Pancreas (tissue), 10 donors: ENCODE results near the gene EVI5L. TPM values are rescaled to one million over a fixed set of nuclear protein-coding genes. Genes with fewer than 3 reads are reported as not detected.

Experiments used
- ATAC-seq, 4 donors: fragments of 200-7000 bp; cut with Tn5 transposase; one replicate each; pipeline versions ENCODE4 v1.8.0 to v1.9.1; 2020; ENCODE audit warnings: mild to moderate bottlenecking in 4 of 4, moderate library complexity in 4 of 4
- DNase-seq, 6 donors: peaks; one replicate each; pipeline ENCODE4 v3.0.0-alpha.2; 2020
- FAIRE-seq: peaks from 2 replicates; lab custom pipeline; 2012; peaks lifted over from hg19 to GRCh38; lab: Jason Lieb, UNC
- H3K27ac ChIP-seq, 4 donors: fragments of 200-600 bp; sonication (generic); 1 replicate in 3 of 4; 2 replicates in 1 of 4; pipeline versions ENCODE4 v1.5.0 to v1.8.0; 2020
- H3K27me3 ChIP-seq, 4 donors: fragments of 200-600 bp; one replicate each; pipeline ENCODE4 v1.8.0; 2021
- H3K36me3 ChIP-seq, 3 donors: fragments of 200-600 bp; sonication (generic) in 1 of 3; one replicate each; pipeline versions ENCODE4 v1.5.0 to v1.8.0; 2020 to 2021
- H3K4me1 ChIP-seq, 3 donors: fragments of 200-600 bp; one replicate each; pipeline ENCODE4 v1.8.0; 2021
- H3K4me3 ChIP-seq, 4 donors: fragments of 200-600 bp; sonication (generic) in 2 of 4; one replicate each; pipeline versions ENCODE4 v1.5.0 to v1.8.0; 2020 to 2021
- H3K9me3 ChIP-seq, 4 donors: fragments of 200-600 bp; one replicate each; pipeline ENCODE4 v1.8.0; 2021
- CTCF ChIP-seq, 4 donors: fragments of 200-600 bp; sonication (generic) in 3 of 4; IDR thresholded peaks; one replicate each; pipeline versions ENCODE4 v1.5.0 to v1.8.0; 2021; ENCODE audit warnings: antibody characterized with exemption in 4 of 4
- WGBS, 2 donors: extraction: QIAGEN DNeasy Blood & Tissue Kit; methylation state at CpG; one replicate each; pipeline ENCODE4 v1.1.7; 2013; 5-methylcytosine and 5-hydroxymethylcytosine counted together
- intact Hi-C, 3 donors: fragments of 100-400 bp; cut with DNase I; formaldehyde crosslinking; loops; one replicate each; pipeline versions ENCODE4 v1.11.1 to v1.14.2; 2022
- polyA plus RNA-seq, 2 donors: library from polyadenylated mRNA; stranded (reverse); fragments of 200-250 nt; gene quantifications; one replicate each; pipeline ENCODE4 v1.2.3, GENCODE V29; 2013
- total RNA-seq, 6 donors: library from RNA; stranded (reverse); fragmentation: NEBNext Ultra II Directional in 4 of 6; extraction: Animal tissue kit (Norgen Biotek cat#: 25700) in 4 of 6; gene quantifications; one replicate each; pipeline versions ENCODE4 v1.2.1 to v1.2.4, GENCODE V29; 2021 to 2023
- donor health status: healthy with polysubstance abuse.
- donor health status: DM: no; HTN: no; CAD: no; lungs with moderate emphysema.
- donor health status: DM: no; HTN: no; CAD: no.
- donor health status: control.
- donor health status: control.
- donor health status: Bipolar disorder and iron deficiency.
- donor health status: DM: yes; HTN: yes; CAD: no.
- donor health status: DM: no; HTN: no; CAD: no.
- donor health status: DM: no; HTN: no; CAD: no.
- donor health status: DM: yes; HTN: yes; CAD: no.

Gene EVI5L
- total and polyA plus RNA-seq, 8 donors: 3.0 to 9.1 (median 4.8) TPM

- FAIRE-seq: no peak
- H3K4me3 ChIP-seq: no peak overlapping the region
- intact Hi-C loops: loop anchor here in 1 of 3 donors (10.0 kb wide), 1 partner anchor 65 kb away; the partner anchor contains the start of genes CTXN1 and SNAPC2
Observed at GRCh38 chr19:7859831-7860713, 30.1 kb downstream of the EVI5L start.

GRCh38 chr19:7860714-7861618 is 30.9 kb downstream of the EVI5L start:
- ATAC-seq (no peak), FAIRE-seq (no peak), DNase-seq (no peak)
- Histone ChIP-seq H3K9me3 (no peaks in the 10 kb centered on the region), H3K4me3 (no peak overlapping the region), H3K27ac (no peak overlapping the region), H3K27me3 (no peaks in the 10 kb centered on the region), H3K4me1 (no peaks in the 10 kb centered on the region), H3K36me3 (no peaks in the 10 kb centered on the region)
- intact Hi-C loops: no loop called here
- 87 to 89% methylated on average over 14 of the region's 14 CpGs for WGBS, 2 donors
- no peak for TF ChIP-seq CTCF (IDR thresholded peaks at IDR 0.05)

More at GRCh38 chr19:7859831-7860713, 30.1 kb downstream of the EVI5L start:
- H3K9me3 ChIP-seq: no peaks in the 10 kb centered on the region
- whole genome bisulfite sequencing, 2 donors: 90 to 94% methylated on average over 22 of the region's 22 CpGs
- H3K4me1 ChIP-seq: no peaks in the 10 kb centered on the region
- no peaks in the 10 kb centered on the region for H3K36me3 ChIP-seq
- peak in 1 of 6 donors; percentile 47 for DNase-seq
- H3K27me3 ChIP-seq: no peaks in the 10 kb centered on the region
- no peak for ATAC-seq
- no peak overlapping the region for H3K27ac ChIP-seq
- no peak for TF ChIP-seq CTCF (IDR thresholded peaks at IDR 0.05)

- Histone ChIP-seq H3K36me3 (no peaks in the 10 kb centered on the region), H3K27me3 (no peaks in the 10 kb centered on the region), H3K4me3 (peak overlapping the region in 1 of 4 donors; percentile 23), H3K9me3 (no peaks in the 10 kb centered on the region), H3K27ac (no peak overlapping the region), H3K4me1 (no peaks in the 10 kb centered on the region)
- intact Hi-C loops: no loop called here
- no peak for FAIRE-seq
- no peak for TF ChIP-seq CTCF (IDR thresholded peaks at IDR 0.05)
- peak in 1 of 4 donors; percentile 19 for ATAC-seq
- 65 to 75% methylated on average over 54 to 63 of the region's 63 CpGs for WGBS, 2 donors
- peak in 1 of 6 donors; percentile 72 for DNase-seq
Observed at GRCh38 chr19:7861619-7862412, 31.8 kb downstream of the EVI5L start.

- WGBS, 2 donors: 36 to 49% methylated on average over 10 to 67 of the region's 67 CpGs
Observed at GRCh38 chr19:7862413-7862951, 32.5 kb downstream of the EVI5L start.

More at GRCh38 chr19:7862413-7862951, 32.5 kb downstream of the EVI5L start:
- peak overlapping the region in 1 of 4 donors; percentile 23 for H3K4me3 ChIP-seq
- intact Hi-C loops: no loop called here
- no peaks in the 10 kb centered on the region for H3K27me3 ChIP-seq
- ATAC-seq (peak; percentile 9 to 85 (median 35)), DNase-seq (peak in 5 of 6 donors; percentile 39 to 81 (median 63)), FAIRE-seq (no peak)
- no peak overlapping the region for H3K27ac ChIP-seq
- H3K4me1 ChIP-seq: no peaks in the 10 kb centered on the region
- H3K9me3 ChIP-seq: no peaks in the 10 kb centered on the region
- no peak for TF ChIP-seq CTCF (IDR thresholded peaks at IDR 0.05)
- no peaks in the 10 kb centered on the region for H3K36me3 ChIP-seq
